Amygdala (tissue), 56 donors: ENCODE data around the gene OMA1.
"Not testable (repeated sequence)": the region's sequence is repeated elsewhere in the genome, so short reads cannot be mapped to it uniquely, and the experiment has no call there.

Source experiments
- DNase-seq, 56 donors: peaks; one replicate each; lab custom pipeline; 2025; lab: John Stamatoyannopoulos, UW

OMA1 gene

GRCh38 chr1:58531842-58532241, 14.7 kb downstream of the OMA1 start:
- not testable (repeated sequence) for DNase-seq

- DNase-seq, result no peak
Observed at GRCh38 chr1:58529284-58529683, 17.2 kb downstream of the OMA1 start.

GRCh38 chr1:58528518-58528917, 18.0 kb downstream of the OMA1 start:
- no peak for DNase-seq

- no peak for DNase-seq
Observed at GRCh38 chr1:58524353-58524945, 22.1 kb downstream of the OMA1 start.

- peak in 20 of 56 donors; percentile 0 to 64 (median 6) for DNase-seq
Observed at GRCh38 chr1:58515794-58516401, 30.6 kb downstream of the OMA1 start.

- no peak for DNase-seq
Observed at GRCh38 chr1:58513956-58514355, 32.6 kb downstream of the OMA1 start.

GRCh38 chr1:58508629-58509028, 37.9 kb downstream of the OMA1 start:
- no peak for DNase-seq

GRCh38 chr1:58505286-58505685, 41.2 kb downstream of the OMA1 start:
- DNase-seq, result no peak

GRCh38 chr1:58502519-58502918, 44.0 kb downstream of the OMA1 start:
- DNase-seq, result no peak

GRCh38 chr1:58500043-58500442, 46.5 kb downstream of the OMA1 start:
- no peak for DNase-seq

- DNase-seq, result no peak
Observed at GRCh38 chr1:58497499-58497898, 49.0 kb downstream of the OMA1 start.

- no peak for DNase-seq
Observed at GRCh38 chr1:58496042-58496441, 50.5 kb downstream of the OMA1 start.

- not testable (repeated sequence) for DNase-seq
Observed at GRCh38 chr1:58488914-58489313, 57.6 kb downstream of the OMA1 start.

- DNase-seq, result no peak
Observed at GRCh38 chr1:58487002-58487401, 59.5 kb downstream of the OMA1 start.

- no peak for DNase-seq
Observed at GRCh38 chr1:58481962-58482361, 64.6 kb downstream of the OMA1 start.

GRCh38 chr1:58480191-58480590, 66.3 kb downstream of the OMA1 start:
- DNase-seq, result no peak

GRCh38 chr1:58477390-58477789, 69.1 kb downstream of the OMA1 start:
- DNase-seq, result no peak

- DNase-seq, result no peak
Observed at GRCh38 chr1:58476179-58476578, 70.3 kb downstream of the OMA1 start.

GRCh38 chr1:58469476-58469875, 77.0 kb downstream of the OMA1 start:
- no peak for DNase-seq

- no peak for DNase-seq
Observed at GRCh38 chr1:58469016-58469415, 77.5 kb downstream of the OMA1 start.

- no peak for DNase-seq
Observed at GRCh38 chr1:58468612-58469011, 77.9 kb downstream of the OMA1 start.

- DNase-seq, result no peak
Observed at GRCh38 chr1:58466630-58467241, 79.8 kb downstream of the OMA1 start.
